Stimulated activated CD4-positive, alpha-beta T cell treated with anti-CD3 and anti-CD28 coated beads, Interleukin-4, amount 100 ng/mL, for 4 hours (primary cell): Measurements from ENCODE around the gene GASK1A.
A peak's percentile ranks its signal among the peaks of the same experiment; 100 is the strongest.

Experiments used
- DNase-seq, 2 experiments: peaks; one replicate each; pipeline ENCODE4 v3.0.0-alpha.2; 2020

The GASK1A gene

DNA sequence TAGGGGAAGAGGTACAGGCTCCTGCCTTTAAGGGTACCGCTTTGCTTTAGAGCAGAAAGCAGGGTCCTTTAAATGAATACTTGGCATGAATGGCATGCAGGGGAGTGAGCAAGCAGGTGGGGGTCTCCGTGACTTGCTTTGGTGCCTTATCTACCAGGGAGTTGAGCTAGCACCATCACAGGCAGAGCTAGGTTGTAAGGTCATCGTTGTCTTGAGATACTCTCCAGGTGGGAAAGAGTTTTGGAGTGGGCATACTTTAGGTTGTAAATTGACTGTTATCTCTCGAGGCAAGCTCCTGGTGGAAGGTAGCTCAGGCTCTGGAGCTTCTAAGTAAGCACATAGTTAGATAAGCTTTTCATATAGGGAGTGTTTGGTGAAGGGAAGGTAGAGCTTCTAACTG, 5.6 kb downstream of the GASK1A start:
- DNase-seq: no peak

DNA sequence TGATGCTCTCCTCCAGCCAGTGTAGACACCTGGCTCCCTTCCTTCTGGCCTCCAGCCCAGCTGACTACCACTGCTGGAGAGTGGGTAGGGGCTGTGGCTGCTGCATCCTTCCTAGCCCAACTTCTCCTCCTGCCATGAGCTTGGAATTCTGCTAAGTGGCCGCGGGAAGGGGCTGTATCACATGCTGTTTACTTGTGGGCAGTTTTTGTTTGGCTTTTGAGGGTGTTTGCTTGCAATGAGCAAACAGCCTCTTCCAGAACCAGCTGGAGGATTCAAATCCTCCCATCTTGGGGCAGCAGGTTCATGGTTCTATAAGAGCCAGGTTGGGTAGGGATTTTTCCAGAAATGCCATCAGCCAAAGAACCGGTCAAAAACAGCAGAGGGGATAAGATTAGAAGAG, 9.0 kb downstream of the GASK1A start:
- no peak for DNase-seq

DNA sequence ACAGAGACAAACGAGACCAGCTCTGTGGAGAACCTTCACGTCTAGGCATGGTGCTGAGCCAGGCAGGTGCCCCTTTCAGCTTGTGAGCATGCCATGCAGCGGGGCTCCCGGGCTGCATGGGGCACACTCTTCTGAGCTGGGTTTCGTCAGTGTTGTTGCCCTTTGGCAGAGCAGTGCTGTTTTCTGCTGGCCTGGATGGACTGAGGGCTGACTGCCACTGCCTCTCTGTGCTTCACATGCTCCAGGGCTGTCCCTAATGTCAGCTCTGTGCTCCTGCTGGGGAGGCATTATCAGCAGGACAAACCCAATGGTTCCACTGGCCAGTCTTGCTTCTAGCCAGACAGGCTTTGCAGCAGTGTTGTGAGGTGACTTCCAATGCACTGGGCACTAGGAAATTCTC, 9.5 kb downstream of the GASK1A start:
- DNase-seq: no peak

DNA sequence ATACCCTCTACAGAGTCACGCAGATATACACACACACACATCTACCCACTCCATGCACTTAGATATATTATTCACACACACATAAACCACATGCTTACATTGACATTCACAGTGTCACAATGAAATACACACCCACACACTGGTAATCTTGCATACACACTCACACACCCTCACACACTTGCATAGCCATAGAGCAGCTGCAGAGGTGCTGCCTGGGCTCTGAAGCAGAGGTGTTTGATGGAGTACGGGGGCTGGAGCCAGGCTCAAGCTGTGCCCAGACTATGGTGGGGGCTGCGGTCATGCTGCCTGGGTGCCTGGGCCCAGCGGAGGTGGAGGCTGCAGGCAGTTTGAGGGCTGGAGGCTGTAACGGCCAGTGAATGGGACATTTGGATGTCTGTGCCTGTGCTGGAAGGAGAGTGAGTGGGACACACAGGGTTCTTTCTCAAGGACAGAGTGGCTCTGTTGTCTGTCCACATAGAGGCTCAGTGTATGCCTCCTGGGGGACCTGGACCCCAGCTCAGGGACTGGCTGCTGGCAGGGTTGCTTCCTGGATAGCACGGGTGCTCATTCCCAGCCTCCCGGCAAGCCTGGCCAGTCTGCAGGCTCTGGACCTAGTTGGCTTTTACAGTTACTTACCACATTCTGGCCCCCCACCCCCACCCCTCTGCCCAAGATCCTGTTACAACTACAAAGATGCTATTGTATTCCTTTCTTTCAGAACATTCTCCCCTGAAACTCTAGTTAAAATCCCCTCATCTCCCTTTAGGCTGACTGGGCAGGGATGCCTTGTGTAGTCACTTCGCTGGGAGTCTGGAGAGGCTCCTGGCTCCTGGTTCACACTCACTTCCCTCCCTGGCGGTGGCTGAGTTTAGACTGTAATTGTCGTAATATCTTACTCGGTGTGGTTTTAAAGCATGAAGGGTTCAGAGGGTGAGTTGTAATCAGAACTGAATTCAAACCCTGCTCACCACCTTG, 12.5 kb downstream of the GASK1A start:
- DNase-seq: no peak

DNA sequence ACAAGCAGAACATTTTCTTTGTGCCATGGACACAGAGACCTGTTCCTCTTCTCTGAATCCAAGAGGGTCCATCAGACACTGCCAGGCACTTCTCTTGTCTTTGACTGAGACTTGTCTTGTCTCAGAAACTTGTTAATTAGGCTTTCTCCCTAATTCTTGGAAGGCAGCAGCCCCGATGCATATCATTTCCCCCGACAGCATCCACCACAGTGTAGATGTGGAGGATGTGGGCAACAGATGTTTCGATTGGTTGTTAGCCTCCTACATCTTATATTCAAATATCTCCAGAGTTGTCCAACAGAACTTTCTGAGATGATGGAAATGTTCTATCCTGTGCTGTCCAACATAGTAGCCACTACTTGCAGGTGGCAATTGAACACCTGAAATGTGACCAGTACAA, 15.5 kb downstream of the GASK1A start:
- DNase-seq: no peak

DNA sequence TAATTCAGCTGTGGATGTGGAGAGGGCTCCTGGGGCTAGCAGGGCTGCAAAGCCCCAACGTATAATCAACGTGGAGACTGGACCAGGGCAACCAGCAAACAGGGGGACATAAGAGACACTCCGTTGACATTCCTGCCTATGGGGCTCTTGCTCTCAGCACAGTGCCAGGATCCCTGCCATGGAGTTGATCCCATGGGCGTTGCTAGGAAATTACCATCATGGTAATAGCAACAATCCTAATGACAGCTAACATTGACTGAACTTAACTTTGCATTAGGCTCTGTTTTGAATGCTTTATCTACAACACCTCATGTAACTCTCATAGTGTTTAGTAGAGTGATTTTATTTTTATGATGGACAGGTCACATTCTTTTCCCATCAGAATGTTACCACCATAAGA, 16.9 kb downstream of the GASK1A start:
- DNase-seq: no peak

DNA sequence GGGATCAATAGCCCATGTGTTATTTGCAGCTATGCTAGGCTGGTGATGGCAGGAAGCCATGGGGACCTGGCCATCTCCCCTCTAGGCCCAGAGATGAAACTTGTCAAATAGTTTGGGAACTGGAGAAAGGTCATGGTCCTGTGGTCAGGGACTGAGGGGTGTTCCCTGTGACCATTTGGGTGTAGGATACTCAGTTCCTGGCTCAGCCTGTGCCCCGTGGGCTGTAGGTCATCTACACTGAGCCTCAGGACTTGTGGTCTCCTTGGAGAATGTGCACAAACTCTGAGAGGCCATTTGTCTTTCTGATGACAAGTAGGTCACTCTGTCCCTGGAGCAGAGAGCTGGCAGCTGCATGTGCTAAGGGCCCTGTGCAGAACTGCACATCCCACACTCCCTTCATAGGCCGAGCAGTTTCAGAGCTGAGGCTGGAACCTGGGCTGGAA, 17.5 kb downstream of the GASK1A start:
- no peak for DNase-seq

DNA sequence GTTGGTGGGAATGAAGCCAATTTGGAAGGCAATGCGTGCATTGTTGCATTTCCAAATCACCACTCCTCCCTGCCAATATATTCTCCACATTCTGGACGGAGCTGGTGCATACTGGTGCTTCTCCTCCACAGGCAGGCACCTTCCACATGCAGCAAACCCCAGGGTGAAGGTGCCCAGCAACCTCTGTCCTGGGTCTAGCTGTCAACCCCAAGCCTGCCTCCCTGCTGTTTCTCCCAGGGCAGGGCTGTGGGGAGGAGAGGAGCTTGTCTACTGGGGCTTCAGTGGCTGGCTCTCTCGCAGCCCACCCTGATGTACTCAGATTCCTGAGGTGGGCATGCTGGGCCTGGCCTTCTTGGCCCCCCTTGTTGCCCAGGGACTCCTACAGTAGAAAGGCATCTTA, 20.1 kb downstream of the GASK1A start:
- no peak for DNase-seq

DNA sequence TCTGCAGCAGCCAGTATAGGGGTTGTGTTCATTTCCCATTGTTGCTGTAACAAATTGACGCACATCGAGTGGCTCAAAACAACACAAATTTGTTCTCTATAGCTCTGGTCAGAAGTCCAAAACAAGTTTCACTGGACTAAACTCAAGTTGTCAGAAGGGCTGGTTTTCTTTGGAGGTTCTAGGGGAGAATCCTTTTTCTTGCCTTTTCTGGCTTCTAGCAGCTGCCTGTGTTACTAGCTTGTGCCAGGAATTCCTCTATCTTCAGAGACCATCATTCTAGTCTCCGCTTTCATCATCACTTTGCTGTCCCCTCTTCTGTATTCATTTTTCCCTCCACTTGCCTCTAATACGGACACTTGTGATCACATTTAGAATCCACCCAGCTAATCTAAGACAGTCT, 20.5 kb downstream of the GASK1A start:
- DNase-seq: no peak

DNA sequence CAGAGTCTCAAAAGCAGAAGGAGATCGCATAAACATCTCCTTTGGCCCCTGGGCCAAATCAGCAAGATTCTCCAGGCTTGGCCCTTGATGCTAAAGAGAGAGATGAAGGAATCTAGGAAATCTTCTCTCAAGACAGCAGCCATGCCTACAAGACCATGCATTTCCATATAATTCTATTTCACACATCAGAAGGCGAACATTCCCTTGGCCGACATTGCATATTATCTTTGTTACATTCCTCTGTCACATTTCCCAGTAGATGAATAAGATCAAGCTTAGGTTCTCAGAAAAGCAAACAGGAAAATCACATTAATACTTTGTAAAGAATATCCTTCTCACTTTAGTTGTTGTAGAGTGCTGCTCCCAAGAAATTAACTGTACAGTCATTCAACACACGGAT, 21.3 kb downstream of the GASK1A start:
- DNase-seq: no peak

DNA sequence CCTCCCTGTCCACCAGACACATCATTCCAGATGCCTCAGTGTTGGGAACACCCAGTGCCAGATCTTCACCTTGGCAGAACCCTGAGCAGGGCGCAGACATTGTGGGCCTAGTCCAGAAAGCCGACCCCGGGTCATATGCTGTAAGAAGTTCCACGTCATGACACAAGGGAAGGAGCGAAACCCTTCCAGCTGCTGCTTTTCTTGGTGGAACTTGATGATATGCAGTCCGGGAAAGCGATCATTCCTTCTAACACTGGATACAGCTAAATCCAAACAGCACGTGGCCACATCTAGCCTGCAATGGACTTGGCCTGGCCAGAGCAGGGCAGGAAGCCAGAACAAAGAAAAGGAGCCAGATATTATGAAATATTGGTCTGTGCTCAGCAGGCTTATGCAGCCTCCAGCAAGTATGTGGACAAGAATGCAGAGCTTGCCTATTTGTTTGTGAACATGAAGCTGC, 22.0 kb downstream of the GASK1A start:
- DNase-seq: no peak

DNA sequence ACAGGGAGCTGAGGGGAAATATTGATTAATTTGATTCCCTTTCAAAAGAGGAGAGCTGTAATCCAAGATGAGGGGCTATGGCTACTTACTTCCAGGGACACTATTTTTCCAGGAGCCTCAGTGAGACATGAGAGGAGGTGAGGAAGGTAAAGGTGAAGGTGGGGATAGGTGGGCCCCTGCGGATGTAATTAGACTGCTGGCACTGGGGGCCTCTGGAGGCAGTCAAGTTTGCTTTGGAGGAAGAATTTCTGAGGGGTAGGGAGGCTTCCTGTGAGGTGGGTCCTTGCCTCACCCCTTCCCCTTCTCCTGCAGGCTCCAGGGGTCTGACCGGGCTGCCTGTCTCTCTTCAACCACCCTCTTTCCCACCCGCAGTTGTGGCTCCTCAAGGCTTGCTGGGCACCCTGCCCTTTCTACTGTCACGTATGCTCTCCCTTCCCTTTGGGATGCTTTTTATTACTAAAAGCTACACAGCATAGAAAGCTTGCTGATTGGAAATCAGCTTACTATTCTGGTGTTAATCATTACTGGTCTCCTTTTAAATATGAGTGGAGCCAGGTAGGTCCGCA, 22.5 kb downstream of the GASK1A start:
- no peak for DNase-seq

DNA sequence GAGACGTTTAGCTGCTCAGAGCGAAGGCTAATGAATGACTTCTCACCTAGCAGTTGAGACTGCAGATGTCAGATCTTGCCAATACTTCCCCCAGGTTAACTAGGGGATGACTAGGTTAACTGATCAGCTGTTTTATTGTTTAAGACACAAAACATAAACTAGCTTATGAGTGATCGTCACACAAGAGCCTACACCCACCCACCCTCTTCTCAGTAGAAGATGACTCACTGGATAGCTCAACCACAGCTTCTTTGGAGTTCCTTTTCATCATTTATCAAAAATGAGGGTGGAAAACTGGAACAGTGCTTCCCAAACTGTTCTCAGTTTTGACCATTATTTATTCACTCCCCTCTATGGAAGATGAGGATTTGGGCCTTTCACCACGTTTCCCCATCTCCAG, 25.2 kb downstream of the GASK1A start:
- no peak for DNase-seq

DNA sequence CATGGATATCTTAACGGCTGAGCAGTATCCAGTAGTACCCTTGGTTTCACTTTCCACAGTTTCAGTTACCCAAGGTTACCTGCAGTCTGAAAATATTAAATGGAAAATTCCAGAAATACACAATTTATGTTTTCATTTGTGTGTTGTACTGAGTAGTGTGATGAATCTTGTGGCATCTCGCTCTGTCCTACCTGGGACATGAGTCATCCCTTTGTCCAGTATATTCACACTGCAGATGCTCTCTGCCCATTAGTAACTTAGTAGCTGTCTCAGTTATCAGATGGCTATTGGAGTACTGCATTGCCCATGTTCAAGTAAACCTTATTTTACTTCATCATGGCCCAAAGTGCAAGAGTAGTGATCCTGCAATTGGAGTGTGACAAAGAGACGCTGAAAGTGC, 26.1 kb downstream of the GASK1A start:
- no peak for DNase-seq

DNA sequence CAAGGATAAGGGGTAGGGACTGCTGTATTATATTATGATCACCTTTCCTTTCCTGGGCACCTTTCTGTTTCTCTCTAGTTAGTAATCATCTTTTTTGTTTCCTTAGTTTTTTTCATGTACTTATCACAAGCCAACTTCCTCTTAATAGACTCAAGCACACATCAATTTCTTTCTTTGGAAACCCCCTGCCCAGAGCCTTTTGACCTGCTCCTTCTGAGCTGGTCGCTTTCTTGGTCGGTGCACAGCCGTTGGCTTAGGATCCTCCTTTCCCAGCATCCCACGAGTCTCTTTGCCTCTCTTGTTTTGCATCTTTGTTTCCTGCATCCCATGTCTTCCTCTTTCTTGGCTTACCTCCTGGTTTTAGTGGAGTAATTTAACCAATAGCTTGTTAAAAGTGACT, 26.9 kb downstream of the GASK1A start:
- DNase-seq: no peak

DNA sequence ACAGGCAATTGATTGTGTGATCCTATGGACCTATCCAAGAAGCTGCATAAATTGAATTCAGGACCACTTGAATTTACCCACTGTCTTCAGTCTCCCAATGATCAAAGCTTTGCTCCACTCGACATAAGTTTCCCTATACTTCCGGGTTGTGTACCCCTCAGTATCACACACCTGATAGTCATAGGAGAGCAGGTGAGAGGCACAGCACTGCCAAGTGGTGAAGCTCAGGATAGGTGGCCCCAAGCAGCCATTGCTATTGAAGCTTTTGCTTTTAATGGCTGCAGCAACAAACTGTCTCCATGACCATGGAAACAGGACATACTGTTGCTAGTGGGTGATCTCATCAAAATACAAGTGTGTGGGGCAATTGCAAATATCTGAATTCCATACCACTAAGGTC, 27.7 kb downstream of the GASK1A start:
- DNase-seq: no peak

DNA sequence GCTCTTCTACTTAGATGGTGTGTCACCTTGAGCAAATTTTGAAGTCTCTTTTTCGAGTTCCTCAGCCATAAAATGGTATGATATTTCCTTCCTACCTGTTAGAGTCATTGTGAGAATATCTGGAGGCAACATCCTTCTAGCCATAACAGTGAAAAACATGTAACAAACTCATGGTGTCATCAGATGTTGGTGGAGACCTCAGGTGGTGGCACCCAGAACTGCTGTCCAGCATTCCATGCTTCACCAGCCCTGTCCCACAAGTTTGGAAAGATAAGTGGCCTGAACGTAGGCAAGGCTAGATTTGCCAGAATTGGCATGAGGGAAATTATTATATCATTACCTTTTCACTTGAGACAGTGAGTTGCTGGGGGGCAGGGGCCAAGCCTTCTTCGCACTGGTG, 30.4 kb downstream of the GASK1A start:
- no peak for DNase-seq

DNA sequence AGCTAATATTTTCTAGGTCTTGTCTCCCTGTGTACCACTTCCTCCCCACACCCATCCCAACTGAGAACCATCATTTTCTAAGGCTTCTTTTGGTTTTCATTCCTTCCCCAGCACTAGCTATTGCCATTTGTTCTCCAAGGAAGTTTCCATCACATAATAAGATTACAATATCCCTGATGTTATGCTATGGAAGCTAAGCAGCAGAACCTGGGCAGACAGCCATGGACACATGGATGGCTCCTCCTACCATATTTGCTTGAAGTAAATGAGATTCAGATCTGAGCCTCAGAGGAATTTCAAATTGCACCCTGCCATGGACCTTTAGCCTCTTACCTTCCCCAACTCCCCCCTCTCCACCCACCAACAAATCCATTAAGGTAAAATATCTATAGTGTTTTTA, 31.5 kb downstream of the GASK1A start:
- DNase-seq: no peak

DNA sequence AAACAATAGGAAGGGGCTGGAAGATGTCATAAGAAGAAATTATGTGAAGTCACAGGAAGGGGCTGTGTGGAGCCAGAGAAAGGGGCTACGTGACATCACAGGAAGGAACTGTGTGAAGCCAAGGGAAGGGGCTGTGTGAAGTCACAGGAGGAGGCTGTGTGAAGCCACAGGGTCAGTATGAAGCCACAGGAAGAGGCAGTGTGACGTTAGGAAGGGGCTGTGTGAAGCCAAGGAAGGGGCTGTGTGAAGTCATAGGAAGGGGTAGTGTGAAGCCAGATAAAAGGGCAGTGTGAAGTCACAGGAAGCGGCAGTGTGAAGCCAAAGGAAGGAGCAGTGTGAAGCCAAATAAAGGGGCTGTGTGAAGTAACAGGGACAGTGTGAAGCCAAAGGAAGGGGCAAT, 32.5 kb downstream of the GASK1A start:
- DNase-seq: no peak

DNA sequence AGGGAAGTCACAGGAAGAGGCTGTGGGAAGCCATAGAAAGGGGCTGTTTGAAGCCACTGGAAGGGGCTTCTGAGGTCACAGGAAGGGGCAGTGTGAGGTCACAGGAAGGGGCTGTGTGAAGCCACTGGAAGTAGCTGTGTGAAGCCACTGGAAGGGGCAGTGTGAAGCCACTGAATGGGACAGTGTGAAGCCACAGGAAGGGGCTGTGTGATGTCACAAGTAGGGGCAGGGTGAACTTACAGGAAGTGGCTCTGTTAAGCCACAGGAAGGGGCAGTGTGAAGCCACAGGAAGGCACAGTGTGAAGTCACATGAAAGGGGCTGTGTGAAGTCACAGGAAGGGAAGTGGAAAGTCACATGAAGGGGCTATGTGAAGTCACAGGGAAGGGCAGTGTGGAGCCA, 33.1 kb downstream of the GASK1A start:
- DNase-seq: no peak

DNA sequence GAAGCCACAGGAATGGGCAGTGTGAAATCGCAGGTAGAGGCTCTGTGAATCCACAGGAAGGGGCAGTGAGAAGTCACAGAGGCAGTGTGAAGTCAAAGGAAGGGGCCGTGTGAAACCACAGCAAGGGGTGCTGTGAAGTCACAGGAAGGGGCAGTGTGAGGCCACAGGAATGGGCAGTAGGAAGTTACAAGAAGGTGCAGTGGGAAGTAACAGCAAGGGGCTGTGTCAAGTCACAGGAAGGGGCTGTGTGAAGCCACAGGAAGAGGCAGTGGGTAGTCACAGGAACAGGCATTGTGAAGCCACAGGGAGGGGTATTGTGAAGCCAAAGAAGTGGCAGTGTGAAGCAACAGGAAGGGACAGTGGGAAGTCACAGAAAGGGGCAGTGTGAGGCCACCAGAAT, 34.1 kb downstream of the GASK1A start:
- DNase-seq: no peak

DNA sequence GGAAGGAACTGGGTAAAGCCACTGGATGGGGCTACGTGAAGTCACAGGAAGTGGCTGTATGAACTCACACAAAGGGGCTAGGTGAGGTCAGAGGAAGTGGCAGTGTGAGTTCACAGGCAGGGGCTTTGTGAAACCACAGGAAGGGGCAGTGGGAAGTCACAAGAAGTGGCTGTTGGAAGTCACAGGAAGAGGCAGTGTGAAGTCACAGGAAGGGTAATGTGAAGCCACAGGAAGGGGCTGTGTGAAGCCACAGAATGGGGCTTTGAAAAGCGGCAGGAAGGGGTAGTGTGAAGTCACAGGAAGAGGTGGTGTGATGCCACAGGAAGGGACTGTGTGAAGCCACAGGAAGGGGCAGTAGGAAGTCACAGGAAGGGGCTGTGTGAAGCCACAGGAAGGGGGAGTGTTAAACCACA, 34.6 kb downstream of the GASK1A start:
- DNase-seq: peak in 1 of 2 experiments; percentile 10

DNA sequence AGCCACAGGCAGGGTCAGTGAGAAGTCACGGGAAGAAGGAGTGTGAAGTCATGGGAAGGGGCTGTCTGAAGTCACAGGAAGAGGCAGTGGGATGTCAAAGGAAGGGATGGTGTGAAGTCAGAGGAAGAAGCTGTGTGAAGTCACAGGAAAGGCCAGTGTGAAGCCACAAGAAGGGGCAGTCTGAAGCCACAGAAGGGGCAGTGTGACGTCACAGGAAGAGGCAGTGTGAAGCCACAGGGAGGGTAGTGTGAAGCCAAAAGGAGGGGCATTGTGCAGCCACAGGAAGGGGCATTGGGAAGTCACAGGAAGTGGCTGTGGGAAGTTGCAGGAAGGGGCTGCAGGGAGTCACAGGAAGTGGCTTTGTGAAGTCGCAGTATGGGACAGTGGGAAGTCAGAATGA, 35.1 kb downstream of the GASK1A start:
- DNase-seq: no peak

DNA sequence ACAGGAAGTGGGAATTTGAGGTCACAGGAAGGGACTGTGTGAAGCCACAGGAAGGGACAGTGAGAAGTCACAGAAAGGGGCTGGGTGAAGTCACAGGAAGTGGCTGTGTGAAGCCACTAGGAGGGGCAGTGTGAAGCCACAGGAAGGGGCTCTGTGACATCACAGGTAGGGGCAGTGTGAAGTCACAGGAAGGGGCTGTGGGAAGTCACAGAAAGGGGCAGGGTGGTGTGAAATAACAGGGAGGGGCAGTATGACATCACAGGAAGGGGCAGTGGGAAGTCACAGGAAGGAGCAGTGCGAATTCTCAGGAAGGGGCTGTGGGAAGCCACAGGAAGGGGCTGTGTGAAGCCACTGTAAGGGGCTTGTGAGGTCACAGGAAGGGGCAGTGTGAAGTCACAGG, 35.8 kb downstream of the GASK1A start:
- no peak for DNase-seq

DNA sequence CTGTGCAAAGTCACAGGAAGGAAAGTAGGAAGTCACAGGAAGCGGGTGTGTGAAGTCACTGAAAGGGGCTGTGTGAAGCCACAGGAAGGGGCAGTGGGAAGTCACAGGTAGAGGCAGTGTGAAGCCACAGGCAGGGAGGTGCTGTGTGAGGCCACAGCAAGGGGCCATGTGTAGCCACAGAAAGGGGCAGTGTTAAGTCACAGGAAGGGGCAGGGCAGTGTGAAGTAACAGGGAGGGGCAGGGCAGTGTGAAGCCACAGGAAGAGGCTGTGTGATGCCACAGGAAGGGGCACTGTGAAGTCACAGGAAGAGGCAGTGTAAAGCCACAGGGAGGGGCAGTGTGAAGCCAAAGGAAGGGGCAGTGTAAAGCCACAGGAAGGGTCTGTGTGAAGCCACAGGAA, 36.5 kb downstream of the GASK1A start:
- DNase-seq: no peak
